K562 (cell line): ENCODE results near the gene G6PC3. TPM values are rescaled to one million over a fixed set of nuclear protein-coding genes. Genes with fewer than 3 reads are reported as not detected.
A peak's percentile ranks its signal among the peaks of the same experiment; 100 is the strongest.

Experiments
- BRF2 ChIP-seq: IDR thresholded peaks from 3 replicates; pipeline ENCODE4 v1.6.1; 2011; ENCODE audit warnings: borderline replicate concordance, mild to moderate bottlenecking; ENCODE audit not compliant: insufficient read length, insufficient read depth
- E2F5 ChIP-seq: sonication (generic); formaldehyde crosslinking; IDR thresholded peaks from 2 replicates; pipeline ENCODE4 v1.8.0; 2022; ENCODE audit warnings: mild to moderate bottlenecking, missing genetic modification reagents
- HDAC8 ChIP-seq: fragments of 450-650 bp; IDR thresholded peaks from 2 replicates; pipeline ENCODE4 v1.6.1; 2016; ENCODE audit warnings: mild to moderate bottlenecking, missing genetic modification characterization, moderate library complexity, missing compliant biosample characterization
- PREB ChIP-seq: sonication (generic); formaldehyde crosslinking; IDR thresholded peaks from 2 replicates; pipeline ENCODE4 v1.8.1; 2023; ENCODE audit warnings: mild to moderate bottlenecking, missing genetic modification reagents
- RBM14 ChIP-seq: fragments of 200-400 bp; formaldehyde crosslinking; IDR thresholded peaks from 2 replicates; pipeline ENCODE4 v1.6.1; 2018; ENCODE audit warnings: low read depth, mild to moderate bottlenecking, low read length, moderate library complexity, borderline replicate concordance; ENCODE audit not compliant: insufficient read depth
- RREB1 ChIP-seq: fragments of 250-450 bp; sonication (Bioruptor Pico); IDR thresholded peaks from 2 replicates; pipeline ENCODE4 v1.4.0; 2020
- SAP30 ChIP-seq: fragments of 200-600 bp; sonication (generic); IDR thresholded peaks from 2 replicates; pipeline ENCODE4 v1.6.1; 2012; ENCODE audit warnings: borderline replicate concordance, low read depth, mild to moderate bottlenecking, moderate library complexity, low read length, control low read depth, inconsistent platforms; ENCODE audit not compliant: insufficient read depth, poor library complexity, severe bottlenecking
- SNRNP70 ChIP-seq: fragments of 200-400 bp; formaldehyde crosslinking; optimal IDR thresholded peaks from 2 replicates; pipeline ENCODE3; 2017; ENCODE audit warnings: low read depth, low read length
- TAF7 ChIP-seq: fragments of 450-650 bp; IDR thresholded peaks from 2 replicates; pipeline ENCODE4 v1.6.1; 2016; ENCODE audit warnings: missing genetic modification characterization, missing compliant biosample characterization
- TRIM25 ChIP-seq: fragments of 450-650 bp; IDR thresholded peaks from 2 replicates; pipeline ENCODE4 v1.7.0; 2016; ENCODE audit warnings: borderline replicate concordance
- WHSC1 ChIP-seq: IDR thresholded peaks from one replicate; pipeline ENCODE4 v1.6.1; 2012; ENCODE audit warnings: low read length, control low read depth, inconsistent platforms
- ZBTB2 ChIP-seq: fragments of 450-650 bp; IDR thresholded peaks from 2 replicates; pipeline ENCODE4 v1.6.1; 2016; ENCODE audit warnings: antibody characterized with exemption
- ZFP30 ChIP-seq: fragments of 250-450 bp; sonication (Bioruptor Pico); IDR thresholded peaks from 2 replicates; pipeline ENCODE4 v1.8.0; 2022; ENCODE audit warnings: moderate library complexity, mild to moderate bottlenecking, inconsistent platforms, borderline replicate concordance
- polyA plus RNA-seq, 8 experiments: library from polyadenylated mRNA; depleted of rRNA in 4 of 8; stranded (reverse) in 5 of 8; unstranded in 3 of 8; fragments of >200 nt; fragmentation: Nextera tagmentation in 2 of 8; fragmentation: Illumina TruSeq in 1 of 8; extraction: Ambion mirVana in 2 of 8; extraction: Trizol in 1 of 8; gene quantifications; 2 replicates each; pipeline versions ENCODE4 v1.2.1 to v1.2.3, GENCODE V29; 2011 to 2014; ENCODE audit warnings: inconsistent platforms in 1 of 8, missing spikeins in 1 of 8
- total RNA-seq, 7 experiments: library from RNA; depleted of rRNA in 6 of 7; stranded (reverse); fragments of >200 nt in 6 of 7; fragmentation: Illumina TruSeq in 2 of 7; extraction: Trizol in 2 of 7; gene quantifications; 2 replicates each; pipeline versions ENCODE4 v1.2.1 to v1.2.3, GENCODE V29; 2011 to 2021; ENCODE audit warnings: low replicate concordance in 1 of 7

G6PC3 gene
- total and polyA plus RNA-seq, 9 of the 15 experiments (the other 6 are each of a cell fraction or from before 2014, with no cell fraction given) = 10.4 to 57.8 (median 31.1) TPM

GRCh38 chr17:44095647-44096496, 25.3 kb downstream of the G6PC3 start (continued):
- 0 out of 2 replicates have a peak, but pooled peaks have one; percentile 22 for TF ChIP-seq TAF7 (tag)
- no peak for TF ChIP-seq BRF2
- no peak for TF ChIP-seq HDAC8 (tag)
- no peak for TF ChIP-seq SNRNP70
- TF ChIP-seq WHSC1 = no peak
- TF ChIP-seq RBM14 = no peak
- no peak for TF ChIP-seq ZFP30 (CRISPR knock-in tag)
- TF ChIP-seq SAP30 = no peak
- TF ChIP-seq E2F5 = no peak
- TF ChIP-seq ZBTB2 = no peak
- no peak for TF ChIP-seq PREB (CRISPR knock-in tag)
- TF ChIP-seq RREB1 (CRISPR knock-in tag) = no peak
- TF ChIP-seq TRIM25 = no peak
